DMS53 treated with DMSO at 0.1 percent for 48 hours (cell line): ENCODE data around the gene TXNDC2.
A peak's percentile ranks its signal among the peaks of the same experiment; 100 is the strongest.
"Not testable (repeated sequence)": the region's sequence is repeated elsewhere in the genome, so short reads cannot be mapped to it uniquely, and the experiment has no call there.

ENCODE experiments used
- DNase-seq: peaks from one replicate; lab custom pipeline; 2025; ENCODE audit not compliant: unreplicated experiment; lab: John Stamatoyannopoulos, UW

The TXNDC2 gene

DNA sequence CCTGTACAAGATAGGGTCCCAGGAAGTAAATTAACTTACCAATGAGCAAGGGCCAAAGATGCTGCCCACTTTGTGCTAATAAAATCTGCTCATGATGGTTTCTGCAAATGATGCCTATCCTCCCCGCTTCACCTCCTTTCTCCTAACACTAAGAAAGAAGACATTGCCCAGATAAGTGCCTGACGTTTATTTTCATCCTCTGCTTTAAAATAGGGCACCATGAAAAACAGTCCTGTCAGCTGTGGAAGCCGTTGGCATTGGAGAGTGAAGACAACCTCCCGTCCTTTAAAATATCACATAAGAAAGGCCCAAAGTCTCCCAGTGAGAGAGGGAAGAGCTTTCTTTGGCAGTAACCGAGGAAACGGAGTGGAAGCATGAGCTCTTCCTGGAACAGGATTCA lies 1.7 kb upstream of the TXNDC2 start:
- no peak for DNase-seq

DNA sequence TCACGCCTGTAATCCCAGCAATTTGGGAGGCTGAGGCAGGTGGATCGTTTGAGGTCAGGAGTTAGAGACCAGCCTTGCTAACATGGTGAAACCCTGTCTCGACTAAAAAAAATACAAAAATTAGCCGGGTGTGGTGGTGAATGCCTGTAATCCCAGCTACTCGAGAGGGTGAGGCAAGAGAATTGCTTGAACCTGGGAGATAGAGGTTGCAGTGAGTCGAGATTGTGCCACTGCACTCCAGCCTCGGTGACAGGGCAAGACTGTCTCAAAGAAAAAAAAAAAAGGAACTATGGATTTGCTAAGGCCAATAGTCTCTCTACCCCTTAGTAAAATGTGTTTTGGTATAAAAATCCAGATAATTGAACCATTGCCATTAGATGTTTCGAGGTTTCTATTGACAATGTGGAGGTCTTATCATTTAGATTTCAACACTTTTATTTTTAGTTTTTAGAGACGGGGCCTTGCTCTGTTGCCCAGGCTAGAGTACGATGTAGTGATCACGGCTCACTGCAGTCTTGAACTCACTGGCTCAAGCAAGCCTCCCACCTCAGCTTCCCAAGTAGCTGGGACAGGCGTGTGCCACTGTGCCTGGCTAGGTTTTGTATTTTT lies 1.1 kb upstream of the TXNDC2 start:
- DNase-seq: no peak

DNA sequence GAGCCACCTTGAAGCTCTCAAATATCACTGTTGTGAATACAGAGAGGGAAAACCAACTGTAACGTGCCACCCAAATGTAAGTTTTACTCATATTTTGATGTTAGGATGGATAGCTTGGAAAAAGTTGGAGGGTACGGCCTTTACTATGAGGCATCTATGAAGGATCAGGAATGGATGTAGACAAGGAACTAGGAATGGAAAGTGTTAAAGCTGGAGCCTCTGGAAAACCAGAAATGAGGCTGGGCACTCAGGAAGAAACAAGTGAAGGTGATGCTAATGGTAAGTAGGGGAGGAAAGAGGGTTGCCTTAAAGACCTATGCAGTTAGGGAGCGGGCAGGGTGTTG lies 204 bp downstream of the TXNDC2 start:
- DNase-seq: no peak

DNA sequence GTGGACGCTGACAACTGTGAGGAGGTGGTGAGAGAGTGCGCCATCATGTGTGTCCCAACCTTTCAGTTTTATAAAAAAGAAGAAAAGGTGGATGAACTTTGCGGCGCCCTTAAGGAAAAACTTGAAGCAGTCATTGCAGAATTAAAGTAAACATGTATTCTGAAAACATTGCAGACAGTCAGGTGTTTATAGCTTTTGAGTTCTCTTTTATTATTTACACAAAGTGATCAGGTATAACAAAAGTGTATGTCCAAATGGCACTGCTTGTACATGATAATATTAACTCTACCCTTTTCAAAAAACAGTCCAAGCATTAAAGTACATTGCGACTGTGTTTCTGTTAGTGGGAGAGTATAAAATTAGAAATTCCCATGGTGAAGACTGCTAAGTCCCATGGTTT lies 2.2 kb downstream of the TXNDC2 start:
- DNase-seq: no peak

DNA sequence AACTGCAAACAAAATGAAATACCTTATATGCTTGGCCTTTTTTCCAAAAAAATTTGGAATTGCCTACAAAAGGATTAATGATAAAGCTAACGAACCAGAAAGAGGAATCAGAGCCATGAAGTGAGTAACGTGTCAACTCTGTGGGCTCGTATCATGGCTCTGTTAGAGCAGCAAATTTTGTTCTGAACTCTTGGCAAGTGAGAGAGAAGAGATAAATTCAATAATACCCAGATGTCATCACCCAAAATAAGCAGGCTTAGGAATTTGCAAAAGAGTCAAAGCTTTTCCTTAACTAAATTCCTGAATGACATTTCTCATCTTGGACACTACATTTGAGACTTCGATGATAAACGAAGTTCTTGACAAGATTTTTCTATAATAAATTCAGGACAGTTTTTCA lies 4.4 kb downstream of the TXNDC2 start:
- no peak for DNase-seq

DNA sequence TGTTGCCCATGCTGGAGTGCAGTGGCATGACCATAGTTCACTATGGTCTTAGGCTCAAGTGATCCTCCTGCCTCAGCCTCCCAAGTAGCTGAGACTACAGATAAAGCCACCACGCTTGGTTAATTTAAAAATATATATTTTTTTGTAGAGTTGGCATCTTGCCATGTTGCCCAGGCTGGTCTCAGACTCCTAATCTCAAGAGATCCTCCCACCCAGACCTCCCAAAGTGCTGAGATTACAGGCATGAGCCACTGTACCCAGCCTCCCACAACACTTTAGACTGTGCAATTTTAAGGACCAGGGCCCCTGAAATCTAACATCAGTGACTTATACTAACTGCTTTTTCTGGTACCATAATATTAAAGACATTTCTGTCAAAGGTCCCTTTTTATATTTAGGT lies 5.2 kb downstream of the TXNDC2 start:
- no peak for DNase-seq

DNA sequence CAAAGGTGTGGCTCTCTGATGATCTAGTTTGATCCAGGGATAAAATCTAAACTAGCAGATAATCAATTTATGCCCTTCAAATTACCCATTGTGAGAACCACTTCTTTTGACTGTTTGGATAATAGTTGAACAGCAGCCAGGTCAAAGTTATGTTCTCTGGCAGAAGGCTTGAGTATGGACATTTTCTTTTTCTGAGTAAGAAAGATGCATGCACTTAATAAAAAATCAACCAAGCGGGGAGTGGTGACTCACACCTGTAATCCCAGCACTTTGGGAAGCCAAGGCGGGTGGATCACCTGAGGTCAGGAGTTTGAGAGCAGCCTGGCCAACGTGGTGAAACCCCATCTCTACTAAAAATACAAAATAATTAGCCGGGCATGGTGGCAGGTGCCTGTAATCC lies 5.7 kb downstream of the TXNDC2 start:
- not testable (repeated sequence) for DNase-seq

DNA sequence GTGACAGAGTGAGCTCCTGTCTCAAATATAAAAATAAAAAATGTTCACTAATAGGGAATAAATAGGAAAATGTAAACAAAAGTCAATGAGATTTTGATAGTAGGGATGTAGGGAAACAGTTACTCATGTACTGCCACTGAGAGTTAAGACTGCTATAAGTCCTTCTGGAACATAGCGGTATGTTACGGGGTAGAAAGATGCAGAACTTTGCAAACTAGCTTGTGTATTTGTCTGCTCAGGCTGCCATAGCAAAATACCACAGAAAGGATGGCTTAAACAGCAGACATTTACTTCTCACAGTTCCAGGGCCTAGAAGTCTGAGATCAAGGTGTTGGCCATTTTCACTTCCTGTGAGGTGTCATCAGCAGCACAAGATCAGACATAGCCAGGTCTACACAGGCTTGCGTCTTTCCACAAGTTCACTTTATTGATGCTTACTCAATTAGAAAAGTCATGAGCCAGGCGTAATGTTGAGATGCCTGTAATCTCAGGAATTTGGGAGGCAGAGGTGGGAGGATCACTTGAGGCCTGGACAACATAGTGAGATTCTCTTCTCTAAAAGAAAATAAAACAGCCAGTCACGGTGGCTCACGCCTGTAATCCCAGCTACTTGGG lies 8.8 kb downstream of the TXNDC2 start:
- DNase-seq: no peak

DNA sequence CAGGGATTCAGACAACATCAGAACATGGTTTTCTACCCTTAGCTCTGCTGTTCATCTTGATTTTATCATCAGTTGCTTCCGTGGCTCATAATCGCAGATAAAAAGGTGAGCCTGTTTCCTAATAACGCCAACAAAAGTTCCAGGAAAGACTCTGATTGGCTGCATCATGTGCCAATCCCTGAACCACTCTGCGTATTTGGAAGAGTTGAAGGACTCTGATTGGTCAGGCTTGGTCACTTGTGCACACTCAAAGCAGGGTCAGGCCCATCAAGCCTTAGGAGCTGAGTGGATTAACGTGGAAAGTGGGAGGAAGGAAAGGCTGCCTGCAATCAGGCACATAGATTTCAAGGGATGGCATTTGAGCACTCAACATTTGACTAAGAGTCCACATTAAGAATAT lies 11.4 kb downstream of the TXNDC2 start:
- no peak for DNase-seq

DNA sequence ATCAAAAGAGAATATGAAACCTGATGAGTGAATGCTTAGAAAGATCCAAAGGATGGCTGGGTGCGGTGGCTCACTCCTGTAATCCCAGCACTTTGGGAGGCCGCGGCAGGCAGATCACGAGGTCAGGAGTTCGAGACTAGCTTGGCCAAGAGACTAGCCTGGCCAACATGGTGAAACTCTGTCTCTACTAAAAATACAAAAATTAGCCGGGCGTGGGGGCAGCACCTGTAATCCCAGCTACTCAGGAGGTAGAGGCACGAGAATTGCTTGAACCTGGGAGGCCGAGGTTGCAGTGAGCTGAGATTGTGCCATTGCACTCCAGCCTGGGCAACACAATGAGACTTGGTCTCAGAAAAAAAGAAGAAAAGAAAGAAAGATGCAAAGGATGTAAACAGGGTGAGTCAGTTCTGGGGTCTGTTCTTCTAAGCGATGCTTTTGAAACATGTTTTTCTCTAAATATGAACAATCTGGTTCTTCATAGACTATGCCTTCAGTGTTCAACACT lies 12.1 kb downstream of the TXNDC2 start:
- not testable (repeated sequence) for DNase-seq

DNA sequence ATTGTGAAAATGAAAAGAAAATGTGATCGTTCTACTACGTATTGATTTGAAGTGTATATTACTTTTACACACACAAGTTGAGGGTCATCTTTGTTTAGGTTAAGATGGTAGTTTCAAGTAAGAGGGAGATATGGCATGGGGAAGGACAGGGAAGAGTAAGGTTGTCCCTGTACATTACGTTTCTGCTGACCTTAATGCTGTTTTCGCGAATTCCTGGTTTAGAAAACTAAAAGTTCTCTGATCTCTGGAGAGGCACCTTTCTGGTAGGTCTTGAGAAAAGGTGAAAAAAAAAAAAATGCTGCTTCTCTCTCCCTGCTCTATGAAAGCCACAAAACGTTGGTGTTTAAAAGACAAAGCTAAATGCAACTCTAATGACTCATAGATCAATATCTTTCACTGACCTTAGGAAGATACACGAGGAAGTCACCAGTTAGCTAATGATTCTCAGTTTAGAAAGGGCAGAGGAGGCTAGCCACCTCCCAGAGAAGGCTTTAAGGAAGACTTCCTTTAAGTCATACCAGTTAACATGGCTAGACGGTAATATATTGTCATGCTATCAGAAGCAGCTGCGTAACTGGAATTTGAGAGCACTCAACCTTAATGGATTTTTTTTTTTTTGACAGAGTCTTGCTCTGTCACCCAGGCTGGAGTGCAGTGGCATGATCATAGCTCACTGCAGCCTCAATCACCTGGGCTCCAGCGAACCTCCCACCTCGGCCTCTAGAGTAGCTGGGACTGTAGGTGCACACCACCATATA lies 13.2 kb downstream of the TXNDC2 start:
- DNase-seq: peak; percentile 33

DNA sequence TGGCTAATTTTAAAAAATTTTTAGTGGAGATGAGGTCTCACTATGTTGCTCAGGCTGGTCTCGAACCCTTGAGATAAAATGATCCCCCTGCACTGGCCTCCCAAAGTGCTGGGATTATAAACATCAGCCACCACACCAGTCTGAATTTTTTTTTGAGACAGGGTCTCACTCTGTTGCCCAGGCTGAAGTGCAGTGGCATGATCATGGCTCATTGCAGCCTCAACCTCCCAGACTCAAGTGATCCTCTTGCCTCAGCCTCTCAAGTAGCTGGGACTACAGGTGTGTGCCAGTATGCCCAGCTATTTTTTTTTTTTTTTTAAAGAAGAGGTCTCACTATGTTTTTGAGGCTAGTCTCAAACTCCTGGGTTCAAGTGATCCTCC lies 13.8 kb downstream of the TXNDC2 start:
- DNase-seq: not testable (repeated sequence)

DNA sequence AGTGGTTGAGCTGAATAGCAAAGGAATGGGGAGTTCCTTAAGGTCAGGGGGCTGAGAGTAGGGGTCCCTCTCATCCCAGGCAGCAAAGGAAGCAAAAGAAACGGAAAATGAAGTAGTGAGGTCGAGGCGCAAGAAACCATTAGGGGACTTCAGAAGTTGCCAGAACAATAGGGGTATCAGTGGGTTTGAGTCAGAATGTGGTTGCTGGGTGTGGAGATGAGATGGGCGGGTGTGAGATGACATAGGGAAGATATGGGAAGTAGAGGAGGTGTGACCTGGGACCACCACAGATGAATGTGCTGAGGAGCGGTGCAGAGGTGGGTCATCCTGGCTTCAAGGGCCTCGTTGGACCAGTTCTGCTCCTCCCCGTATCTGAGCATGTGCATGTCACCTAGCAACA lies 14.9 kb downstream of the TXNDC2 start:
- DNase-seq: no peak

DNA sequence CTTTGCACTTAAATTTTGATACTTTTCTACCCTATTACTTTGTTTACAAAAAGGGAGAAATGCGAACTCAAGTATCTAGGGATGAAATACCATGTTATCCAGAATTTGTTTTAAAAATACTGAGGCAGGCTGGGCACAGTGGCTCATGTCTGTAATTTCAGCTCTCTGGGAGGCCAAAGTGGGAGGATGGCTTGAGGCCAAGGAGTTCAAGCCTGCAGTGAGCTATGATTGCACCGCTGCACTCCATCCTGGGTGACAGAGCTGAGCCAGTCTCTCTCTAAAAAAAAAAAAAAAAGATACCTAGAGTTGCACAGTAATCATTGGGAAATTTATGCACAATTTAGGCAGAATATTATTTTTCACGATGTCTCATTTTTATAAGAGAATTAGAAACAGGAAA lies 15.6 kb downstream of the TXNDC2 start:
- DNase-seq: no peak

DNA sequence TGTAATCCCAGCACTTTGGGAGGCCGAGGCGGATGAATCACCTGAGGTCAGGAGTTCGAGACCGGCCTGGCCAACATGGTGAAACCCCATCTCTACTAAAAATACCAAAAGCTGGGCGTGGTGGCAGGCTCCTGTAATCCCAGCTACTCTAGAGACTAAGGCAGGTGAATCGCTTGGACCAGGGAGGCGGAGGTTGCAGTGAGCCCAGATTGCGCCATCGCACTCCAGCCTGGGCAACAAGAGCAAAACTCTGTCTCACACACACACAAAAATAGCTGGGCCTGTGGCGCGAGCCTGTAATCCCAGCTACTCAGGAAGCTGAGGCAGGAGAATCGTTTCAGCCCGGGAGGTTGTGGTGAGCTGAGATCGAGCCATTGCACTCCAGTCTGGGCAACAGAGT lies 16.5 kb downstream of the TXNDC2 start:
- not testable (repeated sequence) for DNase-seq

DNA sequence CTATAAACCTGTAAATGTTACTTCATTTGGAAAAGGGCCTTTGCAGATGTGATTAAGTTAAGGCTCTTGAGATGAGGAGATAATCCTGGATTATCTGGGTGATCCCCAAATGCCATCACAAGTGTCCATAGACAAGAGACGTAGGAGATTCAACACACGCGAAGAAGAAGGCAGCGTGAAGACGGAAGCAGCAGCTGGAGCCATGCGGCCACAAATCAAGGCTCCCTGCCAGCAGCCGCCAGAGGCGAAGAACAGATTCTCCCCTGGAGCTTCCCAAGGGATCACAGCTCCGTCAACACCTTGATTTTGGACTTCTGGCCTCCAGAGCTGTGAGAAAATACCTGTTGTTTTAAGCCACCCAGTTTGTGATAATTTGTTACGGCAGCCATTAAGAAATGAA lies 17.1 kb downstream of the TXNDC2 start:
- no peak for DNase-seq

DNA sequence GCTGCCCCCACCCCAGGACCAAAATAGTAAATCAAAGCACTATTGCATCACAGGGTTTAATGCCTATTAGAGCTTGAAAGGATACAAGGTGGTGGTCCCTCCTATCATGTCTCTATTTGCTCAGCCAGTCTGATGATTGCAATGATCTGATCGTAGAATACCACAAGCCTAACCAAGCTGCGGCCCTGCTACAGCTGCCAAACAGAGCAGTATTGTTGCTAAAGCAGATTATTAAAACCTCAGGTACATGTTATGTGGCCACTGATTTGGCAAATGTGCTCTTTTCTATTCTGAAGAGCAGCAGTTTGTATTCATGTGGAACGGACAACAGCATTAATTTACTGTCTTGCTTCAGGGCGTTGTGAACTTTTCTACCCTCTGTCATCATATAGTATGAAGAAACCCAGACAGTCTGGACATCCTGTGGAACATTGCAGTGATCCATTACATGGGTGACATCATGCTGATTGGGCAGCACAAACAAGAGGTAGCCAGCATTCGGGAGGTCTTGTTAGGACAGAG lies 19.7 kb downstream of the TXNDC2 start:
- no peak for DNase-seq

DNA sequence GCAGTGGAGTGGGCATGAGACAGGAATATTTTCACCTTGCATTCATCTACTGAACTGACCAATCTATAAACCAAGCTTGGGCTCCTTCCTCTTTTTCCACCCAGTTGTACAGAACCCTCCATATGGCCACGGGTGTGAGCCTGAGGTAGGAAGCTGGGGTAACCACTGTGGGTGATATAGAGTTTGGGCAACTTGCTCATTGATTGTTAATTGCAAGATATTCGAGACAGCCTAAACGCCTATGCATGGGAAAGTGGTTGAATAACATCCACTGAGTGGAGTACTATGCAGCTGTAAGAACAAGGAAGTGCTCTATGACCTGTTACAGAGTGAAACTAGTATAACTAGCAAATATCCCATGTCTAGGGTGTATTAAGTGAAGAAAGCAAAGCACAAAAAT lies 20.7 kb downstream of the TXNDC2 start:
- no peak for DNase-seq

DNA sequence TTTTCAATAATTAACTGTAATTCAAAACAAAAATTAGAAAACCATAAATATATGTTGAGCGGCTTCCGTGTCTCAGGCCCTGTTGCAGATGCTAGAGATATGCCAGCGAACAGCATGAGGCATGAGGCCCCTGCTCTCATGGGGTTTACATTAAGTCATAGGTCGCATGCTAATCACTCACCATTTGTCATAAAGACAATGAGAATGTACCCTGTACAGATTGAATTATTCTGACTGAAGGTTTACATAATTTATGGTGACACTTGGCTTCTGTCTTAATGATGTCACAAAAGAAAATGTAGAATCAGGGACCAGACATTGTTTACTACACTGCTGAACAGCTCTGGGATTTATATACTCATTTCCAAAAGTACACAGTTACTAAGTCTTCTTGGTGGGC lies 22.1 kb downstream of the TXNDC2 start:
- DNase-seq: no peak

DNA sequence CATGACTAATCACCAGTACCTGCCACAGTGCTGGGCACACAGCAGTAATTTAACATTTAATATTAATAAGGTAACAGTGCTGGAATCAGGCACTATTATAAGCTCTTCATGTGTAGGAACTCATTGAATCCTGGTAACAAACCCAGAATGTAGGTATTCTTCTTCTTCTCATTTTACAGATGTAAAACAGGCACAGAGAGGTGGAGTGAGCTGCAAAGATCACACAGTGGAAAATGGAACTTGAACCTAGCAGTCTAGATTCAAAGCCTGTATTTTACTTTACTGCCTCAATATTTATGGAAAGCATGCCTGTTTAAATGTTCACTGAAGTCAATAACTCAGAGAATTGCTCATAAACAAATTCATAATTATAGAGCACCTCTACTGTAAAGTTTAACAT lies 24.3 kb downstream of the TXNDC2 start:
- no peak for DNase-seq

DNA sequence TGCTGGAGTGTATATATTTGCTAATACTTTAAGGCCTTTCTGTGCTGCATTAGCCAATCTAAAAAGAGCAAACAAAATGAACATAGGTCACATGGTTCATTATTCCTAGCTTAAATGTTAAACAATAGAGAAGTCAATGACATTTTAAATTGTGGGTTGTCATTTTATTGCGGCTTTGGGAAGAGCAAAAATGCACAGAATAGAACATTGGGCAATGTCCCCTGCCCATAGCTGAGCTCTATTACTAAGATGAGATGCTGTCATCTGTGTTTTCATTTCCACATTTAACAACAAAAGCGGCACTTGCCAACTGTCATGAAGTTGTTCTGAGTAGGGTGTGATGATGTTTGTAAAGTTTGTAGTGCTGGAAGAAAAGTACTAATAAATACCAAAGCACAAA lies 24.9 kb downstream of the TXNDC2 start:
- DNase-seq: no peak

DNA sequence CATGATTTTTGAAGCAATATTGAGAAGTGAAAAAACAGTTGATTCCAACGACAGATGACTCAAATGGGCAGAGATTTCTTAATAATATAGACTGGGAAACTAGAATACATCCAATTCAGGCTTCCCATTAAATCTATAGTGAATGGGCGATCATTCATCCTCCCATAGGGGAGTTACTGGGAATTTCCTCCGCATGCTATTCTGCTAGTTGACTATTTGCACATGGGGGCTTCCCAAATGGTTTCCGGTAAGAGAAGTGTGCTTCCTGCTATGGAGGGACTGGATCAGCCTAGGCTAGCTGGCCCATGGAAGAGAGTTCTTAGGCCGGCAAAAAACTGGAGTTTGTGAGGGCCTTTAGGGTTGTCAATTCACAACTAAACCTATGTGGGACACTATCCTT lies 25.5 kb downstream of the TXNDC2 start:
- DNase-seq: no peak
